Measurements from ENCODE around the gene EVL.

The EVL gene

GRCh38 chr14:100037353-100037752 is 27.9 kb upstream of the EVL start:
- no peaks in the 10 kb centered on the region for H3K4me1 ChIP-seq (ENCODE audit: control insufficient read depth, insufficient read depth, low read length, poor library complexity, severe bottlenecking)
- no peak overlapping the region for H3K27ac ChIP-seq (ENCODE audit: insufficient read depth, low read length, poor library complexity, severe bottlenecking)
- H3K4me3 ChIP-seq (ENCODE audit: insufficient read depth, low read depth, low read length, poor library complexity, severe bottlenecking), result no peak overlapping the region
- H3K36me3 ChIP-seq (ENCODE audit: control insufficient read depth, insufficient read depth, low read length), result no peaks in the 10 kb centered on the region
- no peaks in the 10 kb centered on the region for H3K27me3 ChIP-seq (replicated peaks; ENCODE audit: control insufficient read depth, insufficient read depth, low read length, poor library complexity, severe bottlenecking)
- H3K9me3 ChIP-seq (ENCODE audit: control insufficient read depth, low read length), result no peaks in the 10 kb centered on the region
- no peak for DNase-seq

- H3K9me3 ChIP-seq (ENCODE audit: control insufficient read depth, low read length), result no peaks in the 10 kb centered on the region
- H3K27ac ChIP-seq (ENCODE audit: insufficient read depth, low read length, poor library complexity, severe bottlenecking), result no peak overlapping the region
- no peaks in the 10 kb centered on the region for H3K4me1 ChIP-seq (ENCODE audit: control insufficient read depth, insufficient read depth, low read length, poor library complexity, severe bottlenecking)
- H3K4me3 ChIP-seq (ENCODE audit: insufficient read depth, low read depth, low read length, poor library complexity, severe bottlenecking), result no peak overlapping the region
- no peaks in the 10 kb centered on the region for H3K36me3 ChIP-seq (ENCODE audit: control insufficient read depth, insufficient read depth, low read length)
- H3K27me3 ChIP-seq (replicated peaks; ENCODE audit: control insufficient read depth, insufficient read depth, low read length, poor library complexity, severe bottlenecking), result no peaks in the 10 kb centered on the region
- no peak for DNase-seq
Observed at GRCh38 chr14:100038065-100038464, 27.2 kb upstream of the EVL start.

- H3K4me1 ChIP-seq (ENCODE audit: control insufficient read depth, insufficient read depth, low read length, poor library complexity, severe bottlenecking), result no peaks in the 10 kb centered on the region
- H3K27ac ChIP-seq (ENCODE audit: insufficient read depth, low read length, poor library complexity, severe bottlenecking), result no peak overlapping the region
- H3K27me3 ChIP-seq (replicated peaks; ENCODE audit: control insufficient read depth, insufficient read depth, low read length, poor library complexity, severe bottlenecking), result no peaks in the 10 kb centered on the region
- H3K36me3 ChIP-seq (ENCODE audit: control insufficient read depth, insufficient read depth, low read length), result no peaks in the 10 kb centered on the region
- no peak overlapping the region for H3K4me3 ChIP-seq (ENCODE audit: insufficient read depth, low read depth, low read length, poor library complexity, severe bottlenecking)
- no peak for DNase-seq
- no peaks in the 10 kb centered on the region for H3K9me3 ChIP-seq (ENCODE audit: control insufficient read depth, low read length)
Observed at GRCh38 chr14:100039903-100040302, 25.3 kb upstream of the EVL start.

GRCh38 chr14:100041271-100041670 is 24.0 kb upstream of the EVL start:
- Histone ChIP-seq H3K36me3 (ENCODE audit: control insufficient read depth, insufficient read depth, low read length) (no peaks in the 10 kb centered on the region), H3K4me3 (ENCODE audit: insufficient read depth, low read depth, low read length, poor library complexity, severe bottlenecking) (no peak overlapping the region), H3K4me1 (ENCODE audit: control insufficient read depth, insufficient read depth, low read length, poor library complexity, severe bottlenecking) (no peaks in the 10 kb centered on the region), H3K9me3 (ENCODE audit: control insufficient read depth, low read length) (no peaks in the 10 kb centered on the region), H3K27me3 (replicated peaks; ENCODE audit: control insufficient read depth, insufficient read depth, low read length, poor library complexity, severe bottlenecking) (no peaks in the 10 kb centered on the region), H3K27ac (ENCODE audit: insufficient read depth, low read length, poor library complexity, severe bottlenecking) (no peak overlapping the region)
- DNase-seq, result no peak

- Histone ChIP-seq H3K9me3 (ENCODE audit: control insufficient read depth, low read length) (no peaks in the 10 kb centered on the region), H3K4me3 (ENCODE audit: insufficient read depth, low read depth, low read length, poor library complexity, severe bottlenecking) (no peak overlapping the region), H3K27me3 (replicated peaks; ENCODE audit: control insufficient read depth, insufficient read depth, low read length, poor library complexity, severe bottlenecking) (no peaks in the 10 kb centered on the region), H3K4me1 (ENCODE audit: control insufficient read depth, insufficient read depth, low read length, poor library complexity, severe bottlenecking) (no peaks in the 10 kb centered on the region), H3K36me3 (ENCODE audit: control insufficient read depth, insufficient read depth, low read length) (no peaks in the 10 kb centered on the region), H3K27ac (ENCODE audit: insufficient read depth, low read length, poor library complexity, severe bottlenecking) (no peak overlapping the region)
- DNase-seq, result no peak
Observed at GRCh38 chr14:100042286-100042685, 22.9 kb upstream of the EVL start.

GRCh38 chr14:100045642-100046344 is 19.4 kb upstream of the EVL start:
- no peak for DNase-seq
- Histone ChIP-seq H3K4me1 (ENCODE audit: control insufficient read depth, insufficient read depth, low read length, poor library complexity, severe bottlenecking) (no peaks in the 10 kb centered on the region), H3K9me3 (ENCODE audit: control insufficient read depth, low read length) (no peaks in the 10 kb centered on the region), H3K36me3 (ENCODE audit: control insufficient read depth, insufficient read depth, low read length) (no peaks in the 10 kb centered on the region), H3K27ac (ENCODE audit: insufficient read depth, low read length, poor library complexity, severe bottlenecking) (no peak overlapping the region), H3K4me3 (ENCODE audit: insufficient read depth, low read depth, low read length, poor library complexity, severe bottlenecking) (no peak overlapping the region), H3K27me3 (replicated peaks; ENCODE audit: control insufficient read depth, insufficient read depth, low read length, poor library complexity, severe bottlenecking) (no peaks in the 10 kb centered on the region)

- no peaks in the 10 kb centered on the region for H3K36me3 ChIP-seq (ENCODE audit: control insufficient read depth, insufficient read depth, low read length)
- H3K9me3 ChIP-seq (ENCODE audit: control insufficient read depth, low read length), result no peaks in the 10 kb centered on the region
- DNase-seq, result no peak
- no peaks in the 10 kb centered on the region for H3K27me3 ChIP-seq (replicated peaks; ENCODE audit: control insufficient read depth, insufficient read depth, low read length, poor library complexity, severe bottlenecking)
- no peaks in the 10 kb centered on the region for H3K4me1 ChIP-seq (ENCODE audit: control insufficient read depth, insufficient read depth, low read length, poor library complexity, severe bottlenecking)
- no peak overlapping the region for H3K27ac ChIP-seq (ENCODE audit: insufficient read depth, low read length, poor library complexity, severe bottlenecking)
- H3K4me3 ChIP-seq (ENCODE audit: insufficient read depth, low read depth, low read length, poor library complexity, severe bottlenecking), result no peak overlapping the region
Observed at GRCh38 chr14:100047600-100047999, 17.6 kb upstream of the EVL start.

- H3K9me3 ChIP-seq (ENCODE audit: control insufficient read depth, low read length), result no peaks in the 10 kb centered on the region
Observed at GRCh38 chr14:100048786-100049185, 16.4 kb upstream of the EVL start.

GRCh38 chr14:100049220-100049619 is 16.0 kb upstream of the EVL start:
- Histone ChIP-seq H3K27me3 (replicated peaks; ENCODE audit: control insufficient read depth, insufficient read depth, low read length, poor library complexity, severe bottlenecking) (no peaks in the 10 kb centered on the region), H3K4me3 (ENCODE audit: insufficient read depth, low read depth, low read length, poor library complexity, severe bottlenecking) (no peak overlapping the region), H3K4me1 (ENCODE audit: control insufficient read depth, insufficient read depth, low read length, poor library complexity, severe bottlenecking) (no peaks in the 10 kb centered on the region), H3K9me3 (ENCODE audit: control insufficient read depth, low read length) (no peaks in the 10 kb centered on the region), H3K36me3 (ENCODE audit: control insufficient read depth, insufficient read depth, low read length) (no peaks in the 10 kb centered on the region), H3K27ac (ENCODE audit: insufficient read depth, low read length, poor library complexity, severe bottlenecking) (no peak overlapping the region)
- DNase-seq, result no peak

More at GRCh38 chr14:100048786-100049185, 16.4 kb upstream of the EVL start:
- H3K27ac ChIP-seq (ENCODE audit: insufficient read depth, low read length, poor library complexity, severe bottlenecking), result no peak overlapping the region
- no peaks in the 10 kb centered on the region for H3K4me1 ChIP-seq (ENCODE audit: control insufficient read depth, insufficient read depth, low read length, poor library complexity, severe bottlenecking)
- no peak overlapping the region for H3K4me3 ChIP-seq (ENCODE audit: insufficient read depth, low read depth, low read length, poor library complexity, severe bottlenecking)
- H3K36me3 ChIP-seq (ENCODE audit: control insufficient read depth, insufficient read depth, low read length), result no peaks in the 10 kb centered on the region
- H3K27me3 ChIP-seq (replicated peaks; ENCODE audit: control insufficient read depth, insufficient read depth, low read length, poor library complexity, severe bottlenecking), result no peaks in the 10 kb centered on the region
- no peak for DNase-seq

GRCh38 chr14:100051103-100051502 is 14.1 kb upstream of the EVL start:
- no peak for DNase-seq
- no peaks in the 10 kb centered on the region for H3K36me3 ChIP-seq (ENCODE audit: control insufficient read depth, insufficient read depth, low read length)
- no peaks in the 10 kb centered on the region for H3K4me1 ChIP-seq (ENCODE audit: control insufficient read depth, insufficient read depth, low read length, poor library complexity, severe bottlenecking)
- no peaks in the 10 kb centered on the region for H3K27me3 ChIP-seq (replicated peaks; ENCODE audit: control insufficient read depth, insufficient read depth, low read length, poor library complexity, severe bottlenecking)
- H3K27ac ChIP-seq (ENCODE audit: insufficient read depth, low read length, poor library complexity, severe bottlenecking), result no peak overlapping the region
- H3K4me3 ChIP-seq (ENCODE audit: insufficient read depth, low read depth, low read length, poor library complexity, severe bottlenecking), result no peak overlapping the region
- no peaks in the 10 kb centered on the region for H3K9me3 ChIP-seq (ENCODE audit: control insufficient read depth, low read length)
